Right atrium auricular region (tissue), 2 donors: ENCODE data around the gene ACOT11. TPM values are rescaled to one million over a fixed set of nuclear protein-coding genes. Genes with fewer than 3 reads are reported as not detected.

ENCODE experiments used
- DNase-seq: peaks from one replicate; pipeline ENCODE4 v3.0.0-alpha.2; 2019; ENCODE audit warnings: low spot score
- H3K27ac ChIP-seq, 2 donors: fragments of 200-600 bp; sonication (generic); 1 replicate in 1 of 2; 2 replicates in 1 of 2; pipeline ENCODE4 v1.5.1; 2016 to 2019
- H3K27me3 ChIP-seq, 2 donors: fragments of 200-600 bp; sonication (generic); one replicate each; pipeline versions ENCODE4 v1.5.1 to v1.6.0; 2017 to 2019
- H3K36me3 ChIP-seq: fragments of 200-600 bp; sonication (generic); one replicate; pipeline ENCODE4 v1.5.1; 2016
- H3K4me1 ChIP-seq, 2 donors: fragments of 200-600 bp; sonication (generic); one replicate each; pipeline versions ENCODE4 v1.5.1 to v1.6.0; 2017 to 2019
- H3K4me3 ChIP-seq, 2 donors: fragments of 200-600 bp; sonication (generic); 1 replicate in 1 of 2; 2 replicates in 1 of 2; pipeline ENCODE4 v1.5.1; 2017 to 2019; ENCODE audit warnings: mild to moderate bottlenecking in 1 of 2, moderate library complexity in 1 of 2
- H3K9me3 ChIP-seq, 2 donors: fragments of 200-600 bp; sonication (generic); one replicate each; pipeline ENCODE4 v1.5.1; 2019
- CTCF ChIP-seq, 2 donors: fragments of 200-600 bp; sonication (generic); IDR thresholded peaks; one replicate each; pipeline ENCODE4 v1.5.1; 2019; ENCODE audit warnings: antibody characterized with exemption in 2 of 2
- total RNA-seq, 2 donors: library from RNA; depleted of rRNA; stranded (reverse); fragments of >200 nt; gene quantifications; one replicate each; pipeline ENCODE4 v1.1.0, GENCODE V29; 2016

Gene ACOT11
- total RNA-seq, 2 donors from 2014 or later: 9.1 to 27.0 TPM

DNA sequence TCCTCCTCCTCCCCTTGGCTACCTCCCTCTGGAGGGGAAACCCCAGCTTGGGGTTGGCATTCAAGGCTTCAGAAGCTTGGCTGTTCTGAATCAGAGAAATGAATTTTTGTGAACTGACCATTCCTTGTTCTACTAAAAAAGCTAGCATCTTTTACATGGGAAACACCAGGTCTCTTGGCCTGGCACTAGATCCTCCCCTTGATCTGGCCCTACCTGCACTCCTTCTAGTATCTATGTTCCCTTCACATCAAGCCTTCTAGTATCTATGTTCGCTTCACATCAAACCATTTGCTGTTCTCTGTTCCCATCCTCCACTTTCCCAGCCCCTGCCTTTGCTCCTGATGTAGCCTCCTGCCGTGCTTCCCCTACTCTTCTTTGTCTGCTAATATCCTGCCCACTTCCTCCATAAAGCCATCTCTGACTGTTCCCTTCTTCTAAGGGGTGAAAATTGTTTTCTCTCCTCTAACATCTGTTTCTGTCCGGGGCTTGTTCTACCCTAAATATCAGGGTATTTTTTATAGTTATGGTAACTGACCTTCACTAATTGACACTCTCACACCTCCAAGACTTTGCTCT lies 49.5 kb downstream of the ACOT11 start:
- DNase-seq: no peak
- Histone ChIP-seq H3K9me3 (no peaks in the 10 kb centered on the region), H3K27me3 (no peaks in the 10 kb centered on the region), H3K36me3 (peaks cover 25% of the 10 kb centered on the region), H3K27ac (no peak overlapping the region), H3K4me1 (peaks cover 0 to 19% of the 10 kb centered on the region in 2 donors), H3K4me3 (no peak overlapping the region)
- no peak for TF ChIP-seq CTCF (IDR thresholded peaks at IDR 0.05)

- Histone ChIP-seq H3K27ac (no peak overlapping the region), H3K9me3 (no peaks in the 10 kb centered on the region), H3K4me1 (peaks cover 0 to 19% of the 10 kb centered on the region in 2 donors), H3K27me3 (no peaks in the 10 kb centered on the region), H3K4me3 (no peak overlapping the region), H3K36me3 (peaks cover 28% of the 10 kb centered on the region)
- no peak for DNase-seq
- no peak for TF ChIP-seq CTCF (IDR thresholded peaks at IDR 0.05)
Measured at GRCh38 chr1:54599211-54599823, 51.3 kb downstream of the ACOT11 start.

GRCh38 chr1:54600947-54601721 lies 53.1 kb downstream of the ACOT11 start:
- Histone ChIP-seq H3K27me3 (no peaks in the 10 kb centered on the region), H3K27ac (no peak overlapping the region)
- no peak for DNase-seq

GRCh38 chr1:54601730-54602129 lies 53.7 kb downstream of the ACOT11 start:
- H3K27ac ChIP-seq: no peak overlapping the region

More at GRCh38 chr1:54600947-54601721, 53.1 kb downstream of the ACOT11 start:
- no peak for TF ChIP-seq CTCF (IDR thresholded peaks at IDR 0.05)
- no peak overlapping the region for H3K4me3 ChIP-seq
- peaks cover 31% of the 10 kb centered on the region for H3K36me3 ChIP-seq
- peaks cover 0 to 15% of the 10 kb centered on the region in 2 donors for H3K4me1 ChIP-seq
- H3K9me3 ChIP-seq: no peaks in the 10 kb centered on the region

DNA sequence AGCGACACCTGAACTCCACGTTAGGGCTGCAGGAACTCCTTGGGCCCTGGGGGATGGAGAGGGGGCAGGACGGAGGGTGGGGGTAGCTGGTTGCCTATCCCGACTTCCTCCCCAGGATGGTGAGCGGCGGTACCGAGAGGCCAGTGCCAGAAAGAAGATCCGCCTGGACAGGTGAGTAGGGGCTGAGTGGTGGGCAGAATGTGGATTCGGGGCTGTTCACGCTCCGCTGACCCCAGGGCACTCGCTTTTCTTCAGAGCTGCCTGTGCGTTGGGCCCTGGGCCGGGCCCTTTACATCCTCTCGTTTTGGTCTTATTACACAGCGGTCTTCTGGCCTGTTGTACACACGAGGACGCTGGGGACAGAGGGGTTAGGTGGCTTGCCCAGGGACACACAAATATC lies 54.5 kb downstream of the ACOT11 start:
- Histone ChIP-seq H3K4me3 (no peak overlapping the region), H3K4me1 (peaks cover 0 to 11% of the 10 kb centered on the region in 2 donors), H3K36me3 (peaks cover 25% of the 10 kb centered on the region), H3K27ac (no peak overlapping the region), H3K9me3 (no peaks in the 10 kb centered on the region), H3K27me3 (no peaks in the 10 kb centered on the region)
- TF ChIP-seq CTCF (IDR thresholded peaks at IDR 0.05): no peak
- DNase-seq: no peak

More at GRCh38 chr1:54601730-54602129, 53.7 kb downstream of the ACOT11 start:
- peaks cover 31% of the 10 kb centered on the region for H3K36me3 ChIP-seq
- no peak overlapping the region for H3K4me3 ChIP-seq
- no peaks in the 10 kb centered on the region for H3K9me3 ChIP-seq
- no peak for DNase-seq
- H3K27me3 ChIP-seq: no peaks in the 10 kb centered on the region
- peaks cover 0 to 11% of the 10 kb centered on the region in 2 donors for H3K4me1 ChIP-seq
- TF ChIP-seq CTCF (IDR thresholded peaks at IDR 0.05): no peak
